ENCODE measurements around the gene PLIN1. TPM values are rescaled to one million over a fixed set of nuclear protein-coding genes. Genes with fewer than 3 reads are reported as not detected.
A peak's percentile ranks its signal among the peaks of the same experiment; 100 is the strongest.

The PLIN1 gene
- total RNA-seq, 5 donors from 2014 or later (not counting 1 experiment from before 2014, with no cell fraction given): 0.25 to 1.1 (median 0.60) TPM; not detected in 1

GRCh38 chr15:89675606-89676005 lies 3.6 kb downstream of the PLIN1 start:
- Mint-ChIP-seq H3K4me1 (no peaks in the 10 kb centered on the region), H3K36me3 (peaks cover 5% of the 10 kb centered on the region), H3K9me3 (no peaks in the 10 kb centered on the region), H3K27me3 (peaks cover 0 to 4% of the 10 kb centered on the region in 2 donors), H3K27ac (no peak overlapping the region), H3K4me3 (no peak overlapping the region)
- Histone ChIP-seq H3K27ac (ENCODE audit: low read length) (no peak overlapping the region), H3K9me3 (no peaks in the 10 kb centered on the region), H3K27me3 (replicated peaks in 1 of 2; ENCODE audit: control insufficient read depth in 2 of 2, extremely low read depth in 1 of 2, insufficient read depth in 2 of 2, low read length in 1 of 2) (peaks cover 0 to 9% of the 10 kb centered on the region in 2 experiments), H3K36me3 (ENCODE audit: control insufficient read depth in 2 of 2, extremely low read depth in 1 of 2, insufficient read depth in 1 of 2, low read length in 1 of 2) (no peaks in the 10 kb centered on the region), H3K4me1 (ENCODE audit: control insufficient read depth in 1 of 2, extremely low read depth in 1 of 2, insufficient read depth in 2 of 2, low read length in 2 of 2) (no peaks in the 10 kb centered on the region), H3K4me3 (ENCODE audit: control insufficient read depth in 1 of 2, extremely low read depth in 1 of 2, low read length in 1 of 2) (no peak overlapping the region)
- ATAC-seq (replicated peaks in 1 of 4) (no peak), DNase-seq (no peak)
- WGBS (ENCODE audit: insufficient coverage): no CpG with 5 or more reads among the region's 6 CpGs
- ChIA-PET CTCF (no interaction called here), POLR2A (interaction anchor here in 1 of 2 donors (0.5 kb wide), 1 partner anchor 100 kb away, joined by 3 read pairs; no protein-coding TSS in a partner anchor)

DNA sequence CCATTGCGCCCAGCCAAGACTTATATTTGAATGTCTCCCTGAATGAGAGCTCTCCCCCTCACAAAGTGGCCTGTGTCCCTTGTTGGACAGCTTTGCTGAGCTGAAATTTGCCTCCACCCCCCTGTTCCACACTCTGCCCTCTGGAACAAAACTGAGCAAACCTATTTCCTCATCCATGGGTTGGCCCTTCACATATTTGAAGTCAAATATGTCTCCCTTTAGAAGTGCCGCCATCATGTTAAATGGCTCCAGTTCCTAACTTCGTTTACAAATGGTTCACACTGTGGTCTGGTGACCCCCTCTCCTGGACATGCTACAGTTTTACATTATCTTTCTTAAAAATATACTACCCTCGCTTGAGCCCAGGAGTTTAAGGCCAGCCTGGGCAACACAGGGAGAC lies 4.6 kb downstream of the PLIN1 start:
- Mint-ChIP-seq H3K4me1 (no peaks in the 10 kb centered on the region), H3K27me3 (peaks cover 0 to 4% of the 10 kb centered on the region in 2 donors), H3K27ac (no peak overlapping the region), H3K9me3 (no peaks in the 10 kb centered on the region), H3K4me3 (no peak overlapping the region), H3K36me3 (no peaks in the 10 kb centered on the region)
- 67% methylated on average over 3 of the region's 4 CpGs for WGBS (ENCODE audit: insufficient coverage)
- DNase-seq (no peak), ATAC-seq (replicated peaks in 1 of 4) (no peak)
- Histone ChIP-seq H3K4me3 (ENCODE audit: control insufficient read depth in 1 of 2, extremely low read depth in 1 of 2, low read length in 1 of 2) (no peak overlapping the region), H3K36me3 (ENCODE audit: control insufficient read depth in 2 of 2, extremely low read depth in 1 of 2, insufficient read depth in 1 of 2, low read length in 1 of 2) (no peaks in the 10 kb centered on the region), H3K27me3 (replicated peaks in 1 of 2; ENCODE audit: control insufficient read depth in 2 of 2, extremely low read depth in 1 of 2, insufficient read depth in 2 of 2, low read length in 1 of 2) (peaks cover 0 to 14% of the 10 kb centered on the region in 2 experiments), H3K27ac (ENCODE audit: low read length) (no peak overlapping the region), H3K4me1 (ENCODE audit: control insufficient read depth in 1 of 2, extremely low read depth in 1 of 2, insufficient read depth in 2 of 2, low read length in 2 of 2) (no peaks in the 10 kb centered on the region), H3K9me3 (no peaks in the 10 kb centered on the region)
- CTCF ChIA-PET: no interaction called here
- POLR2A ChIA-PET: no interaction called here

DNA sequence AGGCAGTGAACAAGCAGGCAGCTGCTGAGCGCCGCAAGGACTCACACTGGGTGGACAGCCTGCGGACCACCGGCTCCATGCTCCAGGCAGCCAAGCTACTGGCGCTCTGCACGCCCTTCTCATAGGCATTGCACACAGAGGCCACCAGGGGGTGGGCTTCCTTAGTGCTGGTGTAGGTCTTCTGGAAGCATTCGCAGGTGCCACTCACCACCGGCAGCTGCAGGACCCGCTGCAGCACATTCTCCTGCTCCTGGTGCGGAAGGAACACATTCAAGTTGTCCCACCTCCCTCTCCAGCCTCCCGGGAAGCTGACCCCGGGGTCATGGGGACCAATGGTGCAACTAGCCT lies 6.0 kb downstream of the PLIN1 start:
- Mint-ChIP-seq H3K27ac (no peak overlapping the region), H3K36me3 (no peaks in the 10 kb centered on the region), H3K4me3 (no peak overlapping the region), H3K27me3 (peaks cover 2 to 6% of the 10 kb centered on the region in 2 donors), H3K9me3 (no peaks in the 10 kb centered on the region), H3K4me1 (no peaks in the 10 kb centered on the region)
- no peaks in the 10 kb centered on the region for H3K9me3 ChIP-seq
- ATAC-seq (replicated peaks in 1 of 4) (peak in 1 of 4 experiments; percentile 43), DNase-seq (peak in 1 of 35 experiments; percentile 10)
- peaks cover 0 to 19% of the 10 kb centered on the region in 2 experiments for H3K27me3 ChIP-seq (replicated peaks in 1 of 2; ENCODE audit: control insufficient read depth in 2 of 2, extremely low read depth in 1 of 2, insufficient read depth in 2 of 2, low read length in 1 of 2)
- no peaks in the 10 kb centered on the region for H3K36me3 ChIP-seq (ENCODE audit: control insufficient read depth in 2 of 2, extremely low read depth in 1 of 2, insufficient read depth in 1 of 2, low read length in 1 of 2)
- ChIA-PET CTCF (no interaction called here), POLR2A (no interaction called here)
- 82% methylated on average over 8 of the region's 12 CpGs for WGBS (ENCODE audit: insufficient coverage)
- no peak overlapping the region for H3K27ac ChIP-seq (ENCODE audit: low read length)
- no peak overlapping the region for H3K4me3 ChIP-seq (ENCODE audit: control insufficient read depth in 1 of 2, extremely low read depth in 1 of 2, low read length in 1 of 2)
- H3K4me1 ChIP-seq (ENCODE audit: control insufficient read depth in 1 of 2, extremely low read depth in 1 of 2, insufficient read depth in 2 of 2, low read length in 2 of 2): no peaks in the 10 kb centered on the region

GRCh38 chr15:89672221-89673164 lies 6.7 kb downstream of the PLIN1 start:
- no peak for ATAC-seq (replicated peaks in 1 of 4)
- H3K9me3 Mint-ChIP-seq: no peaks in the 10 kb centered on the region
- peaks cover 8 to 12% of the 10 kb centered on the region in 2 donors for H3K27me3 Mint-ChIP-seq
- 91% methylated on average over 10 of the region's 12 CpGs for WGBS (ENCODE audit: insufficient coverage)
- H3K4me1 Mint-ChIP-seq: no peaks in the 10 kb centered on the region
- Histone ChIP-seq H3K4me3 (ENCODE audit: control insufficient read depth in 1 of 2, extremely low read depth in 1 of 2, low read length in 1 of 2) (no peak overlapping the region), H3K27me3 (replicated peaks in 1 of 2; ENCODE audit: control insufficient read depth in 2 of 2, extremely low read depth in 1 of 2, insufficient read depth in 2 of 2, low read length in 1 of 2) (peaks cover 0 to 19% of the 10 kb centered on the region in 2 experiments), H3K4me1 (ENCODE audit: control insufficient read depth in 1 of 2, extremely low read depth in 1 of 2, insufficient read depth in 2 of 2, low read length in 2 of 2) (no peaks in the 10 kb centered on the region), H3K36me3 (ENCODE audit: control insufficient read depth in 2 of 2, extremely low read depth in 1 of 2, insufficient read depth in 1 of 2, low read length in 1 of 2) (no peaks in the 10 kb centered on the region), H3K9me3 (no peaks in the 10 kb centered on the region), H3K27ac (ENCODE audit: low read length) (no peak overlapping the region)
- ChIA-PET POLR2A (no interaction called here), CTCF (no interaction called here)
- H3K27ac Mint-ChIP-seq: no peak overlapping the region
- no peak for DNase-seq
- no peaks in the 10 kb centered on the region for H3K36me3 Mint-ChIP-seq
- H3K4me3 Mint-ChIP-seq: no peak overlapping the region

DNA sequence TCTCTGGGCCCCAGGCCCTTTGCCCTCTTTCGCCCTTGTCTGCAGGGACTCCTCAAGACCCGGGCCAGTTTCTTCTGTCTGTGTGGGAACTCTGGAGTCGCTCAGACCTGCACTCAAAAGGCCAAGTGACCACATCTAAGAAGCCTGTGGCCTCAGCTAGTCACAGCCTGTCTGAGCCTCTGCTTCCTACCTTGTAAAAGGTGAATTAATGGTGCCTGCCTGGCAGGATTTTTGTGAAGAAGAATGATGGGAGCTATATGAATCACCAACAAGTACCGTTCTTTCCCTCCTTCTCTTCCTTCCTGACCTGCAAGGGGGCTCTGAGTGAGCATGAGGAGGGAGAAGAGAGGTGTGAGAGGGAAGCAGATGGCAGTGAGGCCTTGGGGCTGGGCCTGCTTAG lies 7.5 kb downstream of the PLIN1 start:
- 10% methylated on average over 3 of the region's 4 CpGs for WGBS (ENCODE audit: insufficient coverage)
- H3K4me3 Mint-ChIP-seq: no peak overlapping the region
- peaks cover 10 to 14% of the 10 kb centered on the region in 2 donors for H3K27me3 Mint-ChIP-seq
- ATAC-seq (replicated peaks in 1 of 4) (no peak), DNase-seq (no peak)
- H3K4me1 Mint-ChIP-seq: no peaks in the 10 kb centered on the region
- Histone ChIP-seq H3K9me3 (no peaks in the 10 kb centered on the region), H3K27me3 (replicated peaks in 1 of 2; ENCODE audit: control insufficient read depth in 2 of 2, extremely low read depth in 1 of 2, insufficient read depth in 2 of 2, low read length in 1 of 2) (peaks cover 0 to 22% of the 10 kb centered on the region in 2 experiments), H3K36me3 (ENCODE audit: control insufficient read depth in 2 of 2, extremely low read depth in 1 of 2, insufficient read depth in 1 of 2, low read length in 1 of 2) (no peaks in the 10 kb centered on the region), H3K4me3 (ENCODE audit: control insufficient read depth in 1 of 2, extremely low read depth in 1 of 2, low read length in 1 of 2) (no peak overlapping the region), H3K4me1 (ENCODE audit: control insufficient read depth in 1 of 2, extremely low read depth in 1 of 2, insufficient read depth in 2 of 2, low read length in 2 of 2) (no peaks in the 10 kb centered on the region), H3K27ac (ENCODE audit: low read length) (no peak overlapping the region)
- ChIA-PET CTCF (no interaction called here), POLR2A (no interaction called here)
- no peak overlapping the region for H3K27ac Mint-ChIP-seq
- H3K36me3 Mint-ChIP-seq: no peaks in the 10 kb centered on the region
- H3K9me3 Mint-ChIP-seq: no peaks in the 10 kb centered on the region

GRCh38 chr15:89670971-89671560 lies 8.1 kb downstream of the PLIN1 start:
- ChIA-PET POLR2A (no interaction called here), CTCF (no interaction called here)
- ATAC-seq (replicated peaks in 1 of 4) (no peak), DNase-seq (no peak)
- H3K9me3 ChIP-seq: no peaks in the 10 kb centered on the region
- Mint-ChIP-seq H3K4me1 (no peaks in the 10 kb centered on the region), H3K36me3 (no peaks in the 10 kb centered on the region), H3K27ac (no peak overlapping the region), H3K27me3 (peaks cover 14 to 16% of the 10 kb centered on the region in 2 donors), H3K4me3 (no peak overlapping the region), H3K9me3 (no peaks in the 10 kb centered on the region)
- H3K27ac ChIP-seq (ENCODE audit: low read length): no peak overlapping the region
- no peaks in the 10 kb centered on the region for H3K36me3 ChIP-seq (ENCODE audit: control insufficient read depth in 2 of 2, extremely low read depth in 1 of 2, insufficient read depth in 1 of 2, low read length in 1 of 2)
- peaks cover 0 to 28% of the 10 kb centered on the region in 2 experiments for H3K27me3 ChIP-seq (replicated peaks in 1 of 2; ENCODE audit: control insufficient read depth in 2 of 2, extremely low read depth in 1 of 2, insufficient read depth in 2 of 2, low read length in 1 of 2)
- WGBS (ENCODE audit: insufficient coverage): 89% methylated on average over 9 of the region's 12 CpGs
- no peak overlapping the region for H3K4me3 ChIP-seq (ENCODE audit: control insufficient read depth in 1 of 2, extremely low read depth in 1 of 2, low read length in 1 of 2)
- H3K4me1 ChIP-seq (ENCODE audit: control insufficient read depth in 1 of 2, extremely low read depth in 1 of 2, insufficient read depth in 2 of 2, low read length in 2 of 2): peaks cover 0 to under 1% of the 10 kb centered on the region in 2 experiments

All from T-cell (primary cell).